GM18861 (cell line): ENCODE results near the gene WRAP73.
A peak's percentile ranks its signal among the peaks of the same experiment; 100 is the strongest.

Experiments
- ATAC-seq: cut with Tn5 transposase; IDR thresholded peaks from one replicate; pipeline ENCODE4 v1.9.1; 2021; ENCODE audit not compliant: unreplicated experiment

The WRAP73 gene

GRCh38 chr1:3649342-3650247 lies at the start of gene WRAP73:
Gene WRAP73 (minus strand): TSS chr1:3650103. CDS start chr1:3649999, 104 bp downstream.
- peak; percentile 62 for ATAC-seq

GRCh38 chr1:3699596-3699995 lies 49.7 kb upstream of the WRAP73 start:
- no peak for ATAC-seq

GRCh38 chr1:3698660-3699408 lies 48.9 kb upstream of the WRAP73 start:
- no peak for ATAC-seq

GRCh38 chr1:3697810-3698209 lies 47.9 kb upstream of the WRAP73 start:
- ATAC-seq: no peak

- no peak for ATAC-seq
Measured at GRCh38 chr1:3697104-3697503, 47.2 kb upstream of the WRAP73 start.

- ATAC-seq: no peak
Measured at GRCh38 chr1:3696689-3697088, 46.8 kb upstream of the WRAP73 start.

GRCh38 chr1:3695326-3696217 lies 45.7 kb upstream of the WRAP73 start:
- ATAC-seq: no peak

- ATAC-seq: no peak
Measured at GRCh38 chr1:3693321-3693720, 43.4 kb upstream of the WRAP73 start.

- ATAC-seq: no peak
Measured at GRCh38 chr1:3692598-3692997, 42.7 kb upstream of the WRAP73 start.

GRCh38 chr1:3691421-3692204 lies 41.7 kb upstream of the WRAP73 start:
- no peak for ATAC-seq

GRCh38 chr1:3690282-3691065 lies 40.6 kb upstream of the WRAP73 start:
- no peak for ATAC-seq

GRCh38 chr1:3689138-3689750 lies 39.3 kb upstream of the WRAP73 start:
- no peak for ATAC-seq

- no peak for ATAC-seq
Measured at GRCh38 chr1:3688356-3689137, 38.6 kb upstream of the WRAP73 start.

GRCh38 chr1:3687504-3687903 lies 37.6 kb upstream of the WRAP73 start:
- no peak for ATAC-seq

GRCh38 chr1:3685906-3686305 lies 36.0 kb upstream of the WRAP73 start:
- ATAC-seq: no peak

GRCh38 chr1:3685222-3685621 lies 35.3 kb upstream of the WRAP73 start:
- ATAC-seq: no peak

GRCh38 chr1:3683992-3684391 lies 34.1 kb upstream of the WRAP73 start:
- ATAC-seq: no peak

GRCh38 chr1:3683197-3683596 lies 33.3 kb upstream of the WRAP73 start:
- ATAC-seq: no peak
